Activated naive CD4-positive, alpha-beta T cell treated with anti-CD3 and anti-CD28 coated beads, Interleukin-2, amount 50 U/mL, for 16 hours (primary cell): ENCODE measurements around the gene PPFIBP2.

Source experiments
- DNase-seq: peaks from one replicate; pipeline ENCODE4 v3.0.0-alpha.2; 2020

The PPFIBP2 gene

DNA sequence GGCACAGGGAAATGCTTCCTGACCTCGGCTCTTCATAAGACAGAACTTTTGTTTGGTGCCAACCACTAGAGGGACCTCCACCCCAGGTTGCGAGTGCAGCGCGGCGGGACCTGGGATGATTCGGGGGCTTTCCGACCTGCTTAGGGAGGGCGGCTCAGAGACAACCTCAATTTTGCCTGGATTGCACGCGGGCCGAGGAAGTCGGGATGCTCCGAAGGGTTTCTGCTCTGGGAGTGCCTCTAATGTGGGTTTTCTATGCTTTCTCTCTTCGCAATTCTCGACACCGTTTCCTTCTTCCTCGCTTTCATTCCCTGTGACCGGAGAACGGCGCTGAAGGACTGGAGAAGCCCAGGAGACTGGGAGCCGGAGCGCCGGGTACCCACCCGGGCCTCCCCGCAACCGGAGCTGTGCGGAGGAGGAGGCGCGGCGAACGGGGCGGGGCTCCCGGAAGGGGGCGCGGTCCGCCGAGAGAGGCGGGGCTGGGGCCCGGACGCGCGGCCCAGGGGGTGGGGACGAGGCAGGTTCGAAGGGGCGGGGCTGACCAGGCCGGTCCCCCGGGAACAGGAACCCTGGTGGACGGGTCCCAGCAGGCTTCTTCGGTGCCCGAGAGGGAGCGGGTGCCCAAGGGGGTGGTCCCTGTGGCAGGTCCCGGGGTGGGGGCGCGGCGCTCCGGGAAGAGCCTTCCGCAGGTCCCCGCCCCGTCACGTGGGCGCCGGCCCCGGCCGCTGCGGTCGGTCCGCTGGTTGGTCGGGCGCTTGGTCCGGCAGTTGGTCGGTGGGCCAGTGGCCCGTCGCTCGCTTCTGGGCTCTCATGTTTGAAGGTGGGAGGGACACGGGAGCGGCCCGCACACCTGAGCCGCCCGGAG lies at the start of gene PPFIBP2:
PPFIBP2 (plus strand) TSS at position 766 of the 865 bp plus-strand sequence. CDS start 35,477 bp downstream, outside the sequence.
- DNase-seq, result peak; percentile 83

- DNase-seq, result no peak
Observed at GRCh38 chr11:7467652-7468051, 46.1 kb upstream of the PPFIBP2 start.

DNA sequence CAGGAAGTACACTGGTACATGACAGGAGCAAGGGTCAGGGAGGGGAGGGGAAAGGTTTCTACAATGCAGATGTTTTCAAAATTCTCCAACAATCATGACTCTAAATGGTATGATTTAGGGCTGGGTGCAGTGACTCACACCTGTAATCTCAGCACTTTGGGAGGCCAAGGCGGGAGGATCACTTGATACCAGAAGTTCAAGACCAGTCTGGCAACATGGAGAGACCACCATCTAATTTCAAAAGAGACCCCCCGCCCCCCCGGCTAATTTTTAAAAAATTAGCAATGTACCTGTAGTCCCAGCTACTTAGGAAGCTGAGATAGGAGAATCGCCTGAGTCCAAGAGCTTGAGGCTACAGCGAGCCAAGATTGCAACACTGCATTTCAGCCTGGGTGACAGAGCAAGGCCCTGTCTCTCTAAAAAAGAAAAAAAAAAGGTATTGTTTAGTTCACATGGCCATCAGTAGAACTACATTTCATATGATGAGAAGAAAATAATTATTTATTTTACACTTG lies 44.4 kb upstream of the PPFIBP2 start:
- no peak for DNase-seq

DNA sequence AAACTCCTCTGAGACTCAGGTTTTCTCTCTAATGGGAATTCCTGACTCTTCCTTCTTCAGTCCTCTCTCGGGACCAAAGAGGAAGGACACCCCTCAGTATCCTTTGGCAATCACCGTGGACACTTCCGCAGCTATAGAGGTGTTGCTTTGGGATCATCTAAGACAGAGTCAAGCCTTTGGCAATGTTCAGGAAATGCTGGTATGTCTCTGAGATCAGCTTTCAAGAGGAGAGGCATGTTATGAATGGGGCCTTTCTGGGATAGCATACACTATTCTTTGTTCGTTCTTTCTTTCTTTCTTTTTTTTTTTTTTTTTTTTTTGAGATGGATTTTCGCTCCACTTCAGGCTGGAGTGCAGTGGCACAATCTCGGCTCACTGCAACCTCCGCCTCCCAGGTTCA lies 42.7 kb upstream of the PPFIBP2 start:
- no peak for DNase-seq

DNA sequence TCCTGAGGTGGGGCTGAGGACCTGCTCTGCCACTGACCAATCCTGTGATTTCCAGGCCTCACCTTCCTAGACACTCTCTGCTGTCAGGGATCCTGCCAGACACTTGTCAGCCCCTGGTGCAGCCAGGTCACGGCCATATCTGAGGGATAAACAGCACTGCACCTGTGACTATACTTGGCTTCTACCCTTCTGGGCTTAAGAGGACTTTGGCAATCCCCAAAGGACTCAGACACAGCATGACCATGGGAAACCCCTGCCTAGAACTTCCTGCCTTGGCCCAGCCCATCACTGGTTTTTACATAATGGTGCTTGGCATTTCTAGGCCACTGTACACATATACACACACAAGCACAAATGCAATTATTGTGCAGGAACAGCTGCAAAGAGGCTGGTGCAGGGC lies 40.1 kb upstream of the PPFIBP2 start:
- DNase-seq, result no peak

GRCh38 chr11:7480113-7480512 lies 33.7 kb upstream of the PPFIBP2 start:
- DNase-seq, result no peak

DNA sequence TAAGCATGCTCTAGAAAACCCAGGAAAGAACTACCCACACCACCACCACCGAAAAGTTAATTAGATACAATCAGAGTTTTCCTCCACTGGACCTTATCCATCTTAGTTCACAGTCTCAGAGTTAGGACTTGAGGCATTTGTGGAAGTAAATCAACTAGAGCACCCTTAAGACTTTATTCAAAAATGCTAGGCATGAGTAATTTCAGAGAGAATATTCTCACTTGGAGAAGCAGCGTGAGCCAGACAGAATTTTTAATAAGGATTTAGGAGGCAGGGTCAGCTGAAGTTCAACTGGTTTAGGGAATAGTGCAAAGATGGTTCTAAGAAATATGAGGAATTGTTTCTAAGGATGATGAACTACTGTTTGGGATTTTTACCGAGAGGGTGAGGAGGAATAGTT lies 29.7 kb upstream of the PPFIBP2 start:
- no peak for DNase-seq

DNA sequence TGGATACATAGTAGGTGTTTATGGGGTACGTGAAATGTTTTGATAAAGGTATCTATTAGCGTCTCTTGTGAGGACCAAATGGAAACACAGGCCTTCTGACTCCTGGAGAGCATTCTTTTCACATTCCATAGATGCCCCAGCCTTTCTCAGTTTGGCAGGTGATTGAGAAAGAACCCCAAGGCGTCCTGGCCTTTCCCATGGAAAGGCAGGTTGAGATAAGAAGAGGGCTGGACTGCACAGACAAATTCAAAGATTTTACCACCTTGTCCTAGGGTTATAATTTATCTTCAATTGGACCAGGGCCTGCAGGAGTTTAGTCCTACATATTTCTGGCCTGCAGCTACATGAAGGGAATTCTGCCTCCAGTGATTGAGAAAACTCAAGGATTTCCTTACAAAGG lies 29.2 kb upstream of the PPFIBP2 start:
- DNase-seq, result no peak

DNA sequence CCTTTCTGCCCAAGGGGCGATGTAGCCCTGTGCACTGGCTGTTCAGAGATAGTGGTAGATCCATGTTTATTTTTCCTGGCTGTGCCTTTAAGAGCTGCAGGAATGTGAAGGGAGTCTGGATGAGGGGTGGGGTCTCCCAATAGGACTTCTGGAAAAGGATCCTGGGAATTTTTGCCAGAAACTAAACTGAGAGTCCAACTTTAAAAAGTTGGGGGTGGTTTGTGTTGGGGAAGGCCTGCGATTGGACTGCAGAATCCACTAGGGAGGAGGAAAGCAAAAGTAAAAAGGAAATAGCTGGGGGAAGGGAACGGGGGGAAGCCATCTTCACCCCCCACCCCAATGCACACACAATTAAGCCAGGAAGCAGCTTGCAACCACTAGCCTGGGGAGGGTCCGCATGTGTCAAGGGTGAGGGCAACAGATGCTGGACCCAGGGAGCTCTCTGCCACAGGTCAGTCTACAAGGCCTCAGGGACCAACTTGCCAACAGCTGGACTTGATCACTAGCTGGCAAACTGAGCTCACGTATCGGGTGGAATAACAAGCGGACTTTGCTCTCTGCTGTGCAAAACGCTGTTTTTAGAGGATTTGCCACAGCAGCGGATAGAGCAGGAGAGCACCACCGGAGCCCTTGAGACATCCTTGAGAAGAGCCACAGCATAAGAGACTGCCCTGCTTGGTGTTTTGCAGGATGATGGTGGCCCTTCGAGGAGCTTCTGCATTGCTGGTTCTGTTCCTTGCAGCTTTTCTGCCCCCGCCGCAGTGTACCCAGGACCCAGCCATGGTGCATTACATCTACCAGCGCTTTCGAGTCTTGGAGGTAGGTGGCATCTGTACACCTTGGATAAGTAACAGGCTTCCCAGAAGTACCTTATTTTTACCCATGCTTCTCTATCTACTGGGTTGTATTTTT lies 28.4 kb upstream of the PPFIBP2 start, which contains the start of gene OLFML1:
OLFML1 (plus strand) TSS at position 321 of the 912 bp plus-strand sequence; CDS start at position 691, 370 bp downstream.
- DNase-seq, result no peak

- no peak for DNase-seq
Observed at GRCh38 chr11:7486098-7486780, 27.6 kb upstream of the PPFIBP2 start.

DNA sequence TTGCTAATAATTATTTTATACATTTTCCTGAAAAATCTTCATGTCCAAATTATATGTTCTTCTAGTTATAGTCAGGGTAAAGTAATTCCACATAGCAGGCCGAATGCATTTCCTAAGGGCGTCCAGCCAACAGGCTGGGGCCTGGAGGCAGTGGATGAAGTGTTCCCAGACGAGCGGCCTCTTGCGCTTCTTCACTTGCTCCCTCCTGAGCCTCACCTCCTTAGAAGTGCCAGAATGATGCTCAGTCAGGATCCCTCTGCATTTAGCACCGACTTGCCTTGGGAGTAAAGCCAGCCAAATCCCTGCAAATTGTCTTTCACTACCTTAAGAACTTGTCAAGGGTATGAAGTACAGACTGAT lies 27.0 kb upstream of the PPFIBP2 start:
- DNase-seq, result no peak

- DNase-seq, result no peak
Observed at GRCh38 chr11:7487360-7487759, 26.4 kb upstream of the PPFIBP2 start.

DNA sequence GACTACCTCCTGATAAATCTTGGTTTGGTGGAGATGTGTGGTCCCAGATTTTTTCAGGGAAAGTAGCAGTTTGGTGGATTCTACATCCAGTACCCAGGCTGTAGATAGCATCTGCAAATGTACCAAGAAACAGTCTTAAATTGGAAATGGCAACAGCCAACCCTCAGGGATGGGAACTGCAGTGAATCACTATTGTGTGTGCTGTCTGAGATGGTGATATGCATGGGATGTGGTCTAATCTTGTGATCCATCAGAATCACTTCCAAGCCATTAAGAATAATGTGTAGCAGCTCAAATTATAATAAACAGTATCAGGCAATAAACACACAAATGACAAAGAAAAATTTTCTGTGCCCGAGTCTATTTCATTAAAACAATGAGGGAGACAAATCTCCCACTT lies 25.1 kb upstream of the PPFIBP2 start:
- DNase-seq, result no peak

DNA sequence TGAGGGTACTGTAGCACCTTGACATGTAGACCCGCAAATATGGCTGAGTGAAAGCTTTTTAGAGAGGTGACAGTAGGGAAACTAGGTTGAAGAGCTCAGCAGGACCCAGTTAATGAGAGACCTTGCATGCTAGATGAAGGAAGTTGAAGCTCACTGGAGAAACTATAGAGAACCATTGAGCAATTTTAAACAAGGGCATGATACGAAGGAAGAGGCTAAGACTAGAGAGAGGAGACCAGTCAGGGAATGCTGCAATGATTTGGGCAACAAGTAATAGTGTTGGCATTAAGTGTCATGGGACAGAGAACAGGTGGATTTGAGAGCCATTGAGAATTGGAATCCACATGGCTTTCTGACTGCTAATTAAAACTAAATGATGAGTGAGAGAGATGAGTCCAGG lies 24.4 kb upstream of the PPFIBP2 start:
- no peak for DNase-seq

GRCh38 chr11:7490054-7490453 lies 23.7 kb upstream of the PPFIBP2 start:
- no peak for DNase-seq

DNA sequence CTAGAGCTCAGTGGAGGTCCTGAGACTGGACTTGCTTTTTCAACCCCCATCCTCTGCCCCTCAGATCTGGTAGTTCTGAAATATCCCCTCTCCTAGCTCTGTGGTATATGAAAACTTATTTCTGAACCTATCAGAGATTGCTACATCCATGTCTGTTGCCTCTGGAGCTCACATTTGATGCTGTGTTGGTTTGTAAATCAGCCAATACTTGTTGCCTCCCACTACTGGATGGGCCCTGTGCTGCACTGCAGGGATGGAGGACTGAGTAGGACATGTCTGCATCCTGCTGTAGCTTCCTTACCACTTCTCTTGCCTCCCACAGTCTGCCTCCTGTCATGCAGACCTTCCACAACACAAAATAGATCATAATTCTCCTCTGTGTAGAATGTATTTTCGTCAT lies 23.3 kb upstream of the PPFIBP2 start:
- DNase-seq, result no peak

- DNase-seq, result no peak
Observed at GRCh38 chr11:7492253-7492652, 21.5 kb upstream of the PPFIBP2 start.

- DNase-seq, result no peak
Observed at GRCh38 chr11:7493670-7494069, 20.1 kb upstream of the PPFIBP2 start.

DNA sequence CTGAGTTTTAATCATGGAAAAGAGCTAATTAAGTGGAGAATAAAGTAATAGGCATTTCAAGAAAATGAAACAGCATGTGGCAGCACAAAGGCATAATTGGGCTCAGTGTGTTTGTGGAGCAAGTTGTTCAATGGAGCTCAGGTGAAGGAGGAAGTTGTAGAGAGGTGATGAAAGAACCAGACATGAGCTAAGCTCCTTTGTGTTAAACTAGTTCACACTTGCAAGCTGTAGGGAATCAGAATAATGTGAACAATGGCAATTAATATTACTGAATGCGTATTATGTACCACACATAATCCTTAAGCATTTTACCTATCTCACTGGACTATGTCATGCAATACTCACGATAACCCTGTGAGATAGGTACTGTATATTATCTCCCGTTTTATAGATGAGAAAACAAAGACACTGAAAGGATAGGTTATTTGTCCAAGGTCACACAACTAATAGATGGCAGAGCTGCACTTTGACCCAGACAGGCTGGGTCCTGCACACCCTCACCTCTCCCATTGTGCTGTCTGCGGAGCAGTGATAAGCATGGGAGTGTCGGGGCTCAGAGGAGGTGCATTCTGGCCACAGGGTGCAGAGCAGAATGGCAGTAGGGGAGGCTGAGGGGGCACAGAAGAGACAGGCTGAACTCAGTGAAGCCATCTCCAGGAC lies 19.6 kb upstream of the PPFIBP2 start:
- no peak for DNase-seq

DNA sequence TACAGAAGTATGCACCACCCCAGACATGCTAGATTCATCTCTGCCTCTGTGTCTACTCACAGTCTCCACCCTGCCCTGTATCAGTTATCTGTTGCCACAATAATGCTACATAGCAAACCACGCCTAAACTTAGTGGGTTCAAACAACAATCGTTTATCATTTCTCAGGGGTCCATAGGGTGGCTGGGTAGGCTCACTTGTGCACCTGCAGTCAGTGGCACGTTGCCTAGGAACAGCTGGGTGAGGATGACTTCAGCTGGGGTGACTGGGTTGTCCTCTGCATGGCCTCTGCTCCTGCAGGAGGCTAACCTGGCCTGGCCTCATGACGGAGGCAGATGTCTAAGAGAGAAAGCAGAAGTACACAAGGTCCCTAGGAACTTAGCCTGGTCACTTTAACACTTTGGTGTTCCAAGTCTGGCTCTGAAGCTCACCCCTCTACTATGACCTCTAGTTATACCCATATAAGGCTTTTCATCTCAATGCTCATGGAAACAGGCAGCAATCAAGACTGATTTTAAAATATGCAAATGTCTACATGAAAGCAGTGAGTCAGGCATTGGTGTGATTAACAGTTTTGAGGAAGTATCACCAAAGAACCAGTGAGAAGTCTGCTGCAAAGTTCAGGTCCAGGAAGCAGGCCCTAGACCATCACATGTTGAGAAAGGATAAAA lies 17.8 kb upstream of the PPFIBP2 start:
- no peak for DNase-seq

DNA sequence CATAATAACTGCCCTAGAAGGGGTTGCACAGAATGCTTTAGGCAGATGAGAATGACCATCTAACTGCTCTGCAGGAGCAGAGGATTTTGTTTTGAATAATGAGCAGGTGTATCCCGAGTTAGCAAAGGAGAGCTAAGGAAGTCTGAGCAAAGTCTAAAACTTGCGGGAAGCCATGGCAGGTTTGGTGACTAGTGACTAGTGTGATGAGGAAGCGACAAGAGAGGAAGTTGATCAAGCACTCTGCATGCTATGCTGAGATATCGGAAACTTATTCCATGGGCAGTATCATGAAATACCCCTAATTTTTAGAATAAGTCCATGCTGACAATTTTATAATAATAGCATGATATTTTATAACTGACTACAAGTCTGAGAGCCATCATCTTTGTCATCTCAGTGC lies 15.6 kb upstream of the PPFIBP2 start:
- no peak for DNase-seq

- no peak for DNase-seq
Observed at GRCh38 chr11:7499081-7499480, 14.7 kb upstream of the PPFIBP2 start.
